Calu3 (cell line): ENCODE data around the gene IKBKE. TPM values are rescaled to one million over a fixed set of nuclear protein-coding genes. Genes with fewer than 3 reads are reported as not detected.

ENCODE experiments used
- BruUV-seq: library from RNA; stranded (reverse); fragments of 400-500 nt; replicated peaks from 2 replicates; lab custom pipeline; 2021; lab: Mats Ljungman, UMichigan
- CTCF ChIA-PET: fragments of 300-600 bp; sonication (Branson Sonifier 250); formaldehyde crosslinking; loops from one replicate; lab custom pipeline; 2022; ENCODE audit warnings: antibody characterized with exemption; lab: Charles Lee
- DNase-seq: peaks from one replicate; pipeline ENCODE4 v3.0.0; 2022
- H3K27ac Mint-ChIP-seq: one replicate; pipeline ENCODE4 v1.8.0; 2022; ENCODE audit warnings: mixed read lengths; ENCODE audit not compliant: unreplicated experiment
- H3K27me3 Mint-ChIP-seq: one replicate; pipeline ENCODE4 v1.8.0; 2022; ENCODE audit warnings: mixed read lengths; ENCODE audit not compliant: unreplicated experiment
- H3K36me3 Mint-ChIP-seq: one replicate; pipeline ENCODE4 v1.8.0; 2022; ENCODE audit warnings: mild to moderate bottlenecking, moderate library complexity, mixed read lengths; ENCODE audit not compliant: insufficient read depth, unreplicated experiment
- H3K4me1 Mint-ChIP-seq: one replicate; pipeline ENCODE4 v1.8.0; 2022; ENCODE audit warnings: mild to moderate bottlenecking, low read depth, mixed read lengths; ENCODE audit not compliant: unreplicated experiment
- H3K4me3 Mint-ChIP-seq: one replicate; pipeline ENCODE4 v1.8.0; 2022; ENCODE audit warnings: mild to moderate bottlenecking, low read depth, moderate library complexity, mixed read lengths; ENCODE audit not compliant: unreplicated experiment
- H3K9me3 Mint-ChIP-seq: one replicate; pipeline ENCODE4 v1.8.0; 2022; ENCODE audit warnings: low read depth, mixed read lengths; ENCODE audit not compliant: unreplicated experiment
- CTCF ChIP-seq: fragments of 200-600 bp; IDR thresholded peaks from one replicate; pipeline ENCODE4 v1.8.0; 2022; ENCODE audit warnings: antibody characterized with exemption; ENCODE audit not compliant: unreplicated experiment
- intact Hi-C: fragments of 100-400 bp; cut with micrococcal nuclease; formaldehyde crosslinking; loops from one replicate; pipeline ENCODE4 v1.10.0; 2022; ENCODE audit not compliant: unreplicated experiment
- total RNA-seq: library from RNA; stranded (reverse); gene quantifications from 2 replicates; pipeline ENCODE4 v1.2.3, GENCODE V29; 2022

IKBKE gene
- total RNA-seq, 1 experiment from 2014 or later = 47.5 TPM

GRCh38 chr1:206502812-206503211 is 32.5 kb downstream of the IKBKE start:
- no peaks in the 10 kb centered on the region for H3K9me3 Mint-ChIP-seq
- H3K4me3 Mint-ChIP-seq = no peak overlapping the region
- CTCF ChIA-PET = interaction anchor here (1.5 to 1.7 kb wide), 2 partner anchors 13 to 27 kb away, joined by 3 to 5 read pairs; no protein-coding TSS in a partner anchor
- H3K4me1 Mint-ChIP-seq = peaks cover 34% of the 10 kb centered on the region
- intact Hi-C loops = no loop called here
- H3K27ac Mint-ChIP-seq = no peak overlapping the region
- no peak for DNase-seq
- BruUV-seq = no TSS peak
- no peak for TF ChIP-seq CTCF
- peaks cover 57% of the 10 kb centered on the region for H3K36me3 Mint-ChIP-seq
- peaks cover 27% of the 10 kb centered on the region for H3K27me3 Mint-ChIP-seq

- intact Hi-C loops = no loop called here
- Mint-ChIP-seq H3K27ac (peak overlapping the region; percentile 19), H3K9me3 (no peaks in the 10 kb centered on the region), H3K27me3 (peaks cover 37% of the 10 kb centered on the region), H3K4me1 (peaks cover 35% of the 10 kb centered on the region), H3K36me3 (peaks cover 54% of the 10 kb centered on the region), H3K4me3 (peak overlapping the region; percentile 21)
- DNase-seq = peak; percentile 51
- CTCF ChIA-PET = interaction anchor here (1.2 to 1.7 kb wide), 3 partner anchors 14 to 80 kb away, joined by 3 to 5 read pairs (median 4); no protein-coding TSS in a partner anchor
- no TSS peak for BruUV-seq
- TF ChIP-seq CTCF = no peak
These were observed 33.5 kb downstream of the IKBKE start for GRCh38 chr1:206503591-206504362.

- peak overlapping the region; percentile 19 for H3K27ac Mint-ChIP-seq
- intact Hi-C loops = no loop called here
- no peaks in the 10 kb centered on the region for H3K9me3 Mint-ChIP-seq
- TF ChIP-seq CTCF = no peak
- CTCF ChIA-PET = interaction anchor here (1.2 to 1.7 kb wide), 2 partner anchors 14 to 79 kb away, joined by 4 to 5 read pairs; no protein-coding TSS in a partner anchor
- peaks cover 54% of the 10 kb centered on the region for H3K36me3 Mint-ChIP-seq
- no peak for DNase-seq
- peaks cover 36% of the 10 kb centered on the region for H3K4me1 Mint-ChIP-seq
- BruUV-seq = no TSS peak
- peaks cover 43% of the 10 kb centered on the region for H3K27me3 Mint-ChIP-seq
- H3K4me3 Mint-ChIP-seq = peak overlapping the region; percentile 21
These were observed 34.1 kb downstream of the IKBKE start for GRCh38 chr1:206504363-206504713.

GRCh38 chr1:206505702-206506355 is 35.6 kb downstream of the IKBKE start:
- H3K27ac Mint-ChIP-seq = peak overlapping the region; percentile 28
- CTCF ChIA-PET = interaction anchor here (1.9 kb wide), 1 partner anchor 26 kb away, joined by 6 read pairs; no protein-coding TSS in a partner anchor
- H3K4me3 Mint-ChIP-seq = peak overlapping the region; percentile 82
- intact Hi-C loops = loop anchor here (1.0 to 5.0 kb wide), 2 partner anchors 36 to 77 kb away; no protein-coding TSS in a partner anchor
- DNase-seq = no peak
- peaks cover 45% of the 10 kb centered on the region for H3K27me3 Mint-ChIP-seq
- BruUV-seq = no TSS peak
- peaks cover 53% of the 10 kb centered on the region for H3K36me3 Mint-ChIP-seq
- H3K4me1 Mint-ChIP-seq = peaks cover 49% of the 10 kb centered on the region
- TF ChIP-seq CTCF = peak; percentile 32
- no peaks in the 10 kb centered on the region for H3K9me3 Mint-ChIP-seq
